GM19463 (cell line): ENCODE data around the gene BEX1.
"Not testable (repeated sequence)": the region's sequence is repeated elsewhere in the genome, so short reads cannot be mapped to it uniquely, and the experiment has no call there.

Experiments
- ATAC-seq: cut with Tn5 transposase; IDR thresholded peaks from one replicate; pipeline ENCODE4 v1.9.1; 2021; ENCODE audit warnings: mild to moderate bottlenecking, moderate library complexity; ENCODE audit not compliant: unreplicated experiment

The BEX1 gene

GRCh38 chrX:103063918-103064434, at the start of gene BEX1:
Gene BEX1, minus strand, starts transcription at chrX:103064171. Its CDS starts 897 bp downstream, at chrX:103063274.
- no peak for ATAC-seq

GRCh38 chrX:103109497-103109896, 45.5 kb upstream of the BEX1 start:
- ATAC-seq, result not testable (repeated sequence)

- ATAC-seq, result no peak
These were observed 43.9 kb upstream of the BEX1 start for GRCh38 chrX:103107836-103108235.

GRCh38 chrX:103107227-103107737, 43.3 kb upstream of the BEX1 start:
- ATAC-seq, result not testable (repeated sequence)

GRCh38 chrX:103104370-103104769, 40.4 kb upstream of the BEX1 start:
- ATAC-seq, result not testable (repeated sequence)

GRCh38 chrX:103103866-103104265, 39.9 kb upstream of the BEX1 start:
- ATAC-seq, result not testable (repeated sequence)

- ATAC-seq, result no peak
These were observed 37.5 kb upstream of the BEX1 start for GRCh38 chrX:103101299-103102042.

- no peak for ATAC-seq
These were observed 36.5 kb upstream of the BEX1 start for GRCh38 chrX:103100484-103100883.

GRCh38 chrX:103099691-103100090, 35.7 kb upstream of the BEX1 start:
- ATAC-seq, result no peak

GRCh38 chrX:103098488-103098887, 34.5 kb upstream of the BEX1 start:
- no peak for ATAC-seq

GRCh38 chrX:103092942-103093341, 29.0 kb upstream of the BEX1 start, which contains the start of gene NXF3:
Gene NXF3, minus strand, starts transcription at chrX:103093143. Its CDS starts 120 bp downstream, at chrX:103093023.
- no peak for ATAC-seq

GRCh38 chrX:103081051-103081450, 17.1 kb upstream of the BEX1 start:
- no peak for ATAC-seq

GRCh38 chrX:103073467-103073866, 9.5 kb upstream of the BEX1 start:
- no peak for ATAC-seq

- no peak for ATAC-seq
These were observed 2.6 kb upstream of the BEX1 start for GRCh38 chrX:103066606-103067005.

GRCh38 chrX:103063191-103063845, 653 bp downstream of the BEX1 start:
- ATAC-seq, result no peak

- no peak for ATAC-seq
These were observed 2.5 kb downstream of the BEX1 start for GRCh38 chrX:103061486-103061885.

GRCh38 chrX:103056902-103057301, 7.1 kb downstream of the BEX1 start:
- ATAC-seq, result no peak

- no peak for ATAC-seq
These were observed 11.3 kb downstream of the BEX1 start for GRCh38 chrX:103052625-103053024.

- no peak for ATAC-seq
These were observed 12.6 kb downstream of the BEX1 start for GRCh38 chrX:103051260-103051789.

GRCh38 chrX:103033371-103033770, 30.6 kb downstream of the BEX1 start:
- ATAC-seq, result not testable (repeated sequence)

- no peak for ATAC-seq
These were observed 46.4 kb downstream of the BEX1 start for GRCh38 chrX:103017542-103017941.

- ATAC-seq, result no peak
These were observed 51.0 kb downstream of the BEX1 start for GRCh38 chrX:103012945-103013344.
